GM23248 (cell line): ENCODE results near the gene PDILT.

Experiments used
- EZH2 ChIP-seq: fragments of 200-600 bp; sonication (generic); IDR thresholded peaks from 2 replicates; pipeline ENCODE4 v1.6.1; 2018; ENCODE audit warnings: antibody characterized with exemption, mild to moderate bottlenecking; ENCODE audit not compliant: insufficient read depth, poor library complexity, severe bottlenecking
- EZH2phosphoT487 ChIP-seq: fragments of 200-600 bp; sonication (generic); IDR thresholded peaks from 2 replicates; pipeline ENCODE4 v1.6.1; 2018; ENCODE audit warnings: antibody characterized with exemption, moderate library complexity, mild to moderate bottlenecking, low read depth; ENCODE audit not compliant: insufficient read depth

DNA sequence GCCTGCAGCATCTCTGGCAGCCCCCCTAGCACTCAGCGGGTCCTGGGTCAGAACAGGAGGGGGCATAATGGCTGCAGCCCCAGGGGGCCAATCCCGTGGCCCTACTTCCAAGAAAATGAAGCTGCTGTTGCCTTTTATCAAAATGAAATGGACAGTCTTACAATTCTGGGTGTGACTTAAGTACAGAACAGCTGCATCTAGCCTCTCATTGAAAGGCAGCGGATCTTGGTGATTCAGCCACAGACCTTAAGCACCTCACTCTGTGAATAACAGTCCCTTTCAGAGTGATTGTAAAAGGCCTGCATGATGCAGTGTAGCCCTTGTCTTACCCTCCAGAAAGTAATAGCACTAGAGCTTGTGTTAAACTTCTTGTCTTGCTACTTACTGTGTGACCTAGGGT, 40.5 kb downstream of the PDILT start:
- TF ChIP-seq EZH2phosphoT487 (no peak), EZH2 (no peak)
